Measurements from ENCODE around the gene SEMA5A. TPM values are rescaled to one million over a fixed set of nuclear protein-coding genes. Genes with fewer than 3 reads are reported as not detected.

Gene SEMA5A
- polyA plus RNA-seq, 3 donors: not detected

DNA sequence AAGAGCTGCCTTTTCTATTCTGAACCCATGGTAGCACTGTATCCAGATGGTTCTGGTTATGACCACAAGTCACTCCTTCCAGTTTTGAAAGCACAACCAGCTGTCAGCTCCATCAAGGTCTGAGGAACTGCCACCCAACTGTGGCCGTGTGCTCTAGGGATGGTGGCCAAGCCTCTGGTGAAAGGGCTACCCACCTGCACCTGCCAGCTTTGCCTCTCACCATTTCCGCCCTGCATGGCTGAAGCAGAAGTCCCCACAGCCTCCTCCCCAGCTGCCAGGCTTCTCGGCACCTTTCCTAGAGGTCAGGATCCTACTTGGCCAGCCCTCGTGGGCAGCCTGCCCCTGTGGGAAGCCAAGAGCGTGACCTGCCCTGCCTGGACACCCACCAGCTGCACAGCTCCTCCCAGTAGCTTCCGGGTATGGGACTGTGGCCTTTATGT lies 16.8 kb downstream of the SEMA5A start:
- Histone ChIP-seq H3K4me1 (ENCODE audit: control insufficient read depth in 1 of 2, insufficient read depth in 2 of 2, low read length in 2 of 2) (no peaks in the 10 kb centered on the region), H3K79me2 (ENCODE audit: insufficient read depth, low read length) (no peaks in the 10 kb centered on the region), H3K36me3 (replicated peaks in 1 of 2; ENCODE audit: control insufficient read depth in 1 of 2, insufficient read depth in 2 of 2, low read length in 2 of 2) (no peaks in the 10 kb centered on the region), H4K20me1 (ENCODE audit: insufficient read depth, low read length) (no peaks in the 10 kb centered on the region), H3K9me3 (replicated peaks in 1 of 2; ENCODE audit: control insufficient read depth in 1 of 2, insufficient read depth in 1 of 2, low read length in 2 of 2) (no peaks in the 10 kb centered on the region), H3K4me3 (replicated peaks in 1 of 3; ENCODE audit: low read depth in 2 of 3, low read length in 3 of 3) (no peak overlapping the region), H3K27me3 (ENCODE audit: control insufficient read depth in 2 of 2, insufficient read depth in 2 of 2, low read length in 2 of 2) (no peaks in the 10 kb centered on the region), H3K9ac (ENCODE audit: insufficient read depth, low read length, poor library complexity, severe bottlenecking) (no peak overlapping the region), H2AFZ (ENCODE audit: insufficient read depth, low read depth, low read length, poor library complexity, severe bottlenecking) (no peak overlapping the region), H3K27ac (ENCODE audit: low read depth in 1 of 2, low read length in 2 of 2) (no peak overlapping the region), H3K4me2 (replicated peaks; ENCODE audit: extremely low read depth, low read length, poor library complexity, severe bottlenecking) (no peak overlapping the region)
- Mint-ChIP-seq H3K4me3 (no peak overlapping the region), H3K27me3 (ENCODE audit: low read depth in 3 of 3) (peaks cover 0 to 1% (median 0%) of the 10 kb centered on the region in 3 donors), H3K4me1 (no peaks in the 10 kb centered on the region), H3K9me3 (peaks cover 0 to 4% (median 0%) of the 10 kb centered on the region in 7 donors), H3K36me3 (no peaks in the 10 kb centered on the region), H3K27ac (no peak overlapping the region)
- DNase-seq: no peak
- TF ChIP-seq, protein P1, sequence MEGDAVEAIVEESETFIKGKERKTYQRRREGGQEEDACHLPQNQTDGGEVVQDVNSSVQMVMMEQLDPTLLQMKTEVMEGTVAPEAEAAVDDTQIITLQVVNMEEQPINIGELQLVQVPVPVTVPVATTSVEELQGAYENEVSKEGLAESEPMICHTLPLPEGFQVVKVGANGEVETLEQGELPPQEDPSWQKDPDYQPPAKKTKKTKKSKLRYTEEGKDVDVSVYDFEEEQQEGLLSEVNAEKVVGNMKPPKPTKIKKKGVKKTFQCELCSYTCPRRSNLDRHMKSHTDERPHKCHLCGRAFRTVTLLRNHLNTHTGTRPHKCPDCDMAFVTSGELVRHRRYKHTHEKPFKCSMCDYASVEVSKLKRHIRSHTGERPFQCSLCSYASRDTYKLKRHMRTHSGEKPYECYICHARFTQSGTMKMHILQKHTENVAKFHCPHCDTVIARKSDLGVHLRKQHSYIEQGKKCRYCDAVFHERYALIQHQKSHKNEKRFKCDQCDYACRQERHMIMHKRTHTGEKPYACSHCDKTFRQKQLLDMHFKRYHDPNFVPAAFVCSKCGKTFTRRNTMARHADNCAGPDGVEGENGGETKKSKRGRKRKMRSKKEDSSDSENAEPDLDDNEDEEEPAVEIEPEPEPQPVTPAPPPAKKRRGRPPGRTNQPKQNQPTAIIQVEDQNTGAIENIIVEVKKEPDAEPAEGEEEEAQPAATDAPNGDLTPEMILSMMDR (IDR thresholded peaks at IDR 0.05): no peak
- intact Hi-C loops (cut with micrococcal nuclease): no loop called here
- WGBS (ENCODE audit: insufficient coverage): 78% methylated on average over 5 of the region's 6 CpGs

GRCh38 chr5:9524941-9525340 lies 20.9 kb downstream of the SEMA5A start:
- DNase-seq: no peak
- Histone ChIP-seq H3K27me3 (ENCODE audit: control insufficient read depth in 2 of 2, insufficient read depth in 2 of 2, low read length in 2 of 2) (no peaks in the 10 kb centered on the region), H2AFZ (ENCODE audit: insufficient read depth, low read depth, low read length, poor library complexity, severe bottlenecking) (no peak overlapping the region), H3K4me3 (replicated peaks in 1 of 3; ENCODE audit: low read depth in 2 of 3, low read length in 3 of 3) (no peak overlapping the region), H3K9me3 (replicated peaks in 1 of 2; ENCODE audit: control insufficient read depth in 1 of 2, insufficient read depth in 1 of 2, low read length in 2 of 2) (peaks cover 0 to 4% of the 10 kb centered on the region in 2 donors), H3K4me2 (replicated peaks; ENCODE audit: extremely low read depth, low read length, poor library complexity, severe bottlenecking) (no peak overlapping the region), H3K36me3 (replicated peaks in 1 of 2; ENCODE audit: control insufficient read depth in 1 of 2, insufficient read depth in 2 of 2, low read length in 2 of 2) (no peaks in the 10 kb centered on the region), H3K9ac (ENCODE audit: insufficient read depth, low read length, poor library complexity, severe bottlenecking) (no peak overlapping the region), H4K20me1 (ENCODE audit: insufficient read depth, low read length) (no peaks in the 10 kb centered on the region), H3K4me1 (ENCODE audit: control insufficient read depth in 1 of 2, insufficient read depth in 2 of 2, low read length in 2 of 2) (no peaks in the 10 kb centered on the region), H3K79me2 (ENCODE audit: insufficient read depth, low read length) (no peaks in the 10 kb centered on the region), H3K27ac (ENCODE audit: low read depth in 1 of 2, low read length in 2 of 2) (no peak overlapping the region)
- no peaks in the 10 kb centered on the region for H3K4me1 Mint-ChIP-seq
- peaks cover 0 to 14% (median 2%) of the 10 kb centered on the region in 7 donors for H3K9me3 Mint-ChIP-seq
- WGBS (ENCODE audit: insufficient coverage): no CpG with 5 or more reads among the region's 1 CpG
- no peak overlapping the region for H3K27ac Mint-ChIP-seq
- no peak overlapping the region for H3K4me3 Mint-ChIP-seq
- no peaks in the 10 kb centered on the region for H3K36me3 Mint-ChIP-seq
- H3K27me3 Mint-ChIP-seq (ENCODE audit: low read depth in 3 of 3): peaks cover 0 to 2% (median 0%) of the 10 kb centered on the region in 3 donors
- intact Hi-C loops (cut with micrococcal nuclease): no loop called here
- TF ChIP-seq, protein P1 (IDR thresholded peaks at IDR 0.05): no peak
